NOMO-1 treated with dmso at 0.1 percent for 144 hours (cell line): Measurements from ENCODE around the gene ENHO.

Source experiments
- DNase-seq: peaks from one replicate; lab custom pipeline; 2025; ENCODE audit not compliant: unreplicated experiment; lab: John Stamatoyannopoulos, UW

Gene ENHO

DNA sequence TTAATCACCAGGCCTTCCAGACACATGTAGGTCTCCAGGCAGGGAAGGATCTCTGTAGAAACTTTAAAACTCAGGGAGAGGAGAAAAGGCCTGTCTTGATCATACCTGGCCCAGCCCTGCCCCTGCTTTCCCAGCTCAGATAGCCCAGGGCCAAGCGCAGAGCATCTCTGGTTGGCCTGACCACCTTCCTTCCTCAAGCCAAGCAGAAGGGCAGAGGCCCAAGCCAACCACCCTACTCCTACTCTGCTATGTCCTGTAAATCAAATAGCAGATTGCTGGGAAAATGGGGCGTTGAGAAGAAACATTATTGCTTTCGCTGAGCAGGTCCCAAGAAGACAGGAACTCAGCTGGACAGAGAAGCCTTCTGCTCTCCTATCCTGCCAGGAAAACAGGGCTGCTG is 14.3 kb downstream of the ENHO start:
- no peak for DNase-seq

DNA sequence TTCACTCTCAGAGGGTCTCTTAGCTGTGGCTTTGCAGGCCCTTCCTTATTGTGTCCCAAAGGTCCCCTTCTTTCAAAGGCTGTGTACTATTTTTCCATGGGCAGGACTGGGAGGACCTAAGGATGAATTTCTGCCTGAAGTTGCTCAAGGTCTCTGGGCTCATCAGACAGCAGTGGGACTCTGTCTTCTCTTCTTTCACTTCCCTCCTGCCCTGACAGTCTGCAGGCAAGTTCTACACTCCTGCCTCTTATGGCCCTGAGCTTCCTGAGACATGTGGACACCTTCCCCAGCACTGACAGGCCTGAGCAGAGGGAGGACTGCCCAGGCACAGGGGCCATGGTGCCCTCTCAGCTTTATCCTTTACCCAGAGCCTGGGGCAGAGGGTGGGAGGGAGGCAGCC is 14.8 kb downstream of the ENHO start:
- no peak for DNase-seq

DNA sequence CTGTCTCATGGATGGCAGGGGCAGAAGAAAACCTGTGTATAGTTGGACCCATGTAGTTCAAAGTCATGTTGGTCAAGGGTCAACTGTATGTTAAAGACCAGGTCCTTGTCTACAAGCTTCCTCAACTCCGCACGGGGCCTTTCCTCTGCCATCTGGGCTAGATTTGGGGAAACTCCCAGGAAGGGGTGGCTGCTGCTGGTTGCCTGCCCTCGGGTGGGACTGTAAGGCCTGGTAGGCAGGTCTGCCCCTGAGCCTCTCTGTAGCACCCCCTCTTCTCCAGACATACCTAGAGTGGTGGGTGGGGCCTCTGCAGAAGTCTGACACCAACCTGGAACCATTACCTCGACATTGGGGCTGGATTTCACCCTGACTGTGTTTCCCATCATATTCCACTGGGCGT is 15.2 kb downstream of the ENHO start:
- DNase-seq, result no peak

DNA sequence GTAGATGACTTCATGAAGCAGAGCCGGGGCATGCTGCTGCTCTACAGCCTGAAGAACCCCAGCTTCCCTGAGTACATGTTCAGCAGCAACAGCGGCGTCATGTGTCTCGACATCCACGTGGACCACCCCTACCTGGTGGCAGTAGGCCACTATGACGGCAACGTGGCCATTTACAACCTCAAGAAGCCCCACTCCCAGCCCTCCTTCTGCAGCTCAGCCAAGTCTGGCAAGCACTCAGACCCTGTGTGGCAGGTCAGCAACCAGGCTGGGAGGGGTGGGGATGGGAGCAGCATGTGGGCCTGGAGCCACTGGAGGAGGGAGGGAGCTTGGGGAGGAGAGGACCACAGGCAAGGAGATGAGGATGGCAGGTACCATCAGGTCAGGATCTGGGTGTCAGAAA is 16.2 kb downstream of the ENHO start:
- no peak for DNase-seq

DNA sequence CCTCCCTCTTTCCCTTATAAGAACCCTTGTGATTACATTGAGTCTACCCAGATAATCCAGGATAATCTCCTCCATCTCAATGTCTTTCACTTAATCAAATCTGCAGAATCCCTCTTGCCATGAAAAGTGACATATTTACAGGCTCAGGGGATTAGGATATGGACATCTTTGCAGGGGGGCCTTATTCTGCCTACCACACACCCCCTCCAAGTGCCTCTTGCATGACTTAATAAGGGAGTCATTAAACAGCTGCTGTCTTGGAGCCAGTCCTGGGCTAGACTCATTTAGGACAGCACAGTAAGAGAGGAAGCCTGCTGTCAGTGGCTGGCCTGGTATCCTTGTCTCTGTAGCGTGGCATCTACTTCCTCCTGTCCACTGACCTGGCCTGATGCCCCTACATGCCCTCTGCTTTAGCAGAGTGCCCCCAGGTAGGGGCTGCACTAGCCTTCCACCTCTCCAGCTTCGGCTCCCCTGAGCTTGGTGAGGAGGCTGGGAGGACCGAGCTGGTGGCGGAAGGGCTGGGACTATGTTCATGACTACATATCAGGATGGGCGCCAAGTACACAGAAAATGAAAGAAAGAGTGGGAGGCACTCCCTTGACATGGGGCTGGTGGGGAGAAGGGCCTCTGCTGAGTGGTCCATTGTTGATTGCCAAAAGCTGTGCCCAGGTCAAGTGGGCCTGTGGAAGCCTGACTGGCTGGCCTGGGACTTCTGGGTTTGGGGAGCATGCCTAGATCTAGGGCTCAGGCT is 17.2 kb downstream of the ENHO start:
- DNase-seq, result no peak

DNA sequence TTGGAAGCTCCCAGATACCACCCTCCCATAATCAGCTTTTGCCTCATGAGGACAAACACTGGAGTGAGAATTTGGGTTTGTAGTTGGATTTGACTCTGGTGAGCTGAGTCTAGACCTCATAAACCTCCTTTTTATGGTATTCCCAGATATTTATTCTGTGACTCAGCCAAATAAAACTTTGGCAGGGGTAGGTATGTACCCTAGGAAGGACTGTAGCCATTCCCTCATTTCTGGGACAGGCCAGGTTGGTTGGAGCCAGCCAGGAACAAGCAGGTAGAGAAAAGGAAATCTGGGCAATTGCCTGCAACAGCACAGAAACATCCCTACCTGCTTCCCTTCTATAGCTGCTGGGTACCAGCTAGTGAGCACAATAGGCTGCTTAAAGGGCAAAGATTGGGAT is 19.4 kb downstream of the ENHO start:
- no peak for DNase-seq

DNA sequence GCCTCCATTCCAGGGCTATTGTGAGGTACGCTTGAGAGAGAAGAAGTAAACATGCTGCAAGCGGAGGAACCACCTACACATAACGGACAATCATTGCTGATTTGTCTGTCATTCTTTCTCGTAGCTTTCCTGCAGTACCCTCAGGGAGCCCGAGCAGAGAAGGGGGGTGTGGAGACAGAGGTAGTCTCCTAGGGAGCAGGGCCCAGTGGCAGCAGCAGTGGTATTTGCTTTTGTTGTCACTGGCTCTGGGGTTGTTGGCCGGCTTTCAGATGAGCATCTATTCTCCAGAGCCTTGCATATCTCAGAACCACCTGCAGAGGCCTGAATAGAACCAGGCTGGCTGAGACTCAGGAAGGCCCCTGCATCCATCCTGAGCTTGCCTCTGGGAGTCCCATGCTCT is 19.9 kb downstream of the ENHO start:
- DNase-seq, result no peak

DNA sequence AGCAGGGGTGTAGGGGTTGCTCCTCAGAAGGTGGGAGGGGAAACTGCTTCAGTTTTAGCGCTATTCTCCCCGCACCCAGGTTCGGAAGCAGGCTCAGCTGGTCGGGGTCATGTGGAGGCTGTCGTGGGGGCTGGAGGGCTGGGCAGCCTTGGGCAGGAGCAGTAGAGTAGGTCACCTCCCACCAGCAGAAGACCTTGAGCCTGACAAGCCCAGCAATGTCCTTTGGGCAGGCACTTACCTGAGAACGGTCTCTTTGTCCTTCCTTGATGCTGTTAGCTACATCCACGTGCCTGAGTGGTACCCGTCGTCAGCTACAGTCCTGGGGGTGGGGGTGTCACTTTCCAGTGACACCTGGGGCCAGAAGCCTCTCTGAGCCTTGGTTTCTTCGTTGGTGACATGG is 20.3 kb downstream of the ENHO start:
- no peak for DNase-seq

DNA sequence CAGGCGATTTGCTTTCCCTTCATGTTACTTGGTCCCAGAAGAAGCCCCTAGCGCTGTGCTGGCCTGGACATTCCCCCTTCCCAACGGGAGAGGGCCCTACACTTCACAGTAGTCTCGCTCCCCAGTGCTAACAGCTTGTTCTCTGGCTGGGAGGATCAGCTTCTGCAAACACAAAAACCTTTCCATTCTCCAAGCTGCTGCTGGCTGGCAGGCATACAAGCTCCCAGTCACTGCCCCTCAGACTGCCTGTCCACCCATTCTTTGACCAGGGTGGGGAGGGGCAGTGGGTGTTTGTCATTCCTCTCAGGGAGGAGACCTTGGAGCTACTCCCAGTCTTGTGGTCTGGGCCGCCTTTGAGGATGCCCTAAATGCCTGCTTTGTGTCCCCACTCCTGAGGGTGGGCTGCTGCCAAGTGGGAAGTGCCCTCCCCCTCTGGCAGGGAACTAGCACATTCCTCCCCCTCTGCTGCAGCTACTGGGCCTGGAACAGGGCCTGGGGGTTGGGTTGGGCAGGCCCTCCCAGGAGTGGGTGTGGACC is 20.8 kb downstream of the ENHO start:
- no peak for DNase-seq

DNA sequence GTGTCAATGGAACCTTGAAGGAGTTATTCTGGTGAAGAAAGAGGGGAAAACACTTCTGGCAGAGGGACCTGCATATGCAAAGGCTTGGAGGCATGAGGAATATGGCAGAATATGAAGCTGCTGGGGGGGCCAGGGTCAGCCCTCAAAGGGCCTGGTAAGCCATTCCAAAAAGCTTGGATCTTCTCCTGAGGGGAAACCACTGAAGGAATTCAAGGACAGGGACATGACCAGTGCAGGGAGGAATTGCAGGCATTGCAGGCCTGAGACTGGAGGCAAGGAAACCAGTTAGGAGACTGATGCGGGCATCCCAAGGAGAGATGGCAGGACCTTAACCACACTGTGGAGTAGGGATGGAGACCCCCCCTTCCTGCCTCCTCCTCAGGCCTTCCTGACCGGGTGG is 21.4 kb downstream of the ENHO start:
- no peak for DNase-seq

DNA sequence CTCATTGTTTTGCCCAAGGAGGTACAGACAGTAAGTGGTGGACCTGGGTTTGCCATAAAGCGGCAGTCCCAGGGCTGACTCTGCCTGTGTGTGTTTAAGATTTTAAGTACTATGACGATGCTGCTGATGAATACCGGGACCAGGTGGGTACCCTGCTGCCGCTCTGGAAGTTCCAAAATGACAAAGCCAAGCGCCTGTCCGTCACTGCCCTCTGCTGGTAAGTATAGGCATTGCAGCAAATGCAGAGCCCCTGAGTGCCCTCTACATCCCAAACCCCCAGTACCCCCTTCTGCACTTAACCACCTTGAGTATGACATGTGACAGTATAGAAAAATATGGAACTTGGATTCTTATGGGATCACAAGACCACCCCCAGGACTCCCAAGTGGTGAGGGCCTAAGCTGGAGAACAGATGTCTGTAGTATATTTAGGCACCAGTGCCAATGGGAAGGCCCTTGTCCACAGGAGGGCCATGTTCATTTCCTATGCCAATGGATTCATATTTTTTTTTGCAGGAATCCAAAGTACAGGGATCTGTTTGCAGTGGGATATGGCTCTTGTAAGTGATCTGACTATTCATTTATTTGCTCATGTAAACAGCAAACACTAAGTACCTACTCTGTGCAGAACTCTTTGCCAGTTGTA is 22.0 kb downstream of the ENHO start:
- no peak for DNase-seq

DNA sequence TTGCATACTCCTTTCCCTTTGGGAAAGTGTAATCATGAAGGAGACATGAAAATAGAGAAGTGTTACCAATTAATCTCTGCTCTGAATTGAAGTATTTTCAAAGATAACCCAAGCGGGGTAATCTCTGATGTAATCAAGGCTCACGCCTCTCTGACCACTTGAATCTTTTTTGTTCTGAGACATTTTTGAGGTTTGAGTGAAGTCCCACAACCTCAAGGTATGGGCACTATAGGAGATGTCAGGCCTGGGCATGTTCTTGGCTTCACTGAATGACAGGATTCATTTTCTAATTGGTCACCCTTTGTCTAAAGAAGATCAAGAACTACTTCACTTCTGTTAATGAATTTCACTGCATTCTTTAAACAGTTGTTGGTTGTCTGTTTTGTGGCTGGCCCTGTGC is 23.7 kb downstream of the ENHO start:
- DNase-seq, result no peak

DNA sequence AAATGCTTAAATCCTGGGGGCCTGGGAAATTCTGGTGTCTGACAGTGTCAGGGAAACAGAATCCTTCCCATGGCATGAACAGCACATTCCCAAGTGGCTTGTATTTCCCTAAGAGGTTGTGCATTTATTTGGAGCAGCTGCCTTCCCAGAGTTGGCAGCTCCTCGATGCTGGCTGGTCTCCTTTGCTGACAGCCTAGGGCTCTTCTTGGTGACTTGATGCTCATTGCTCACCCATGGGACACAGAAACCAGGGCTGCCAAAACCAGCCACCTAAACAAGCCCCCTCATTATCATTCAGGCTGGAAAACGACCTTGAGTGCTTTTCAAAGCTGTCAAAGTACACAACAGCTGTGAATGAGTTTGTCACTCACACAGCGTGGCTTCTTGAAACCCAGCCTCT is 24.2 kb downstream of the ENHO start:
- no peak for DNase-seq

DNA sequence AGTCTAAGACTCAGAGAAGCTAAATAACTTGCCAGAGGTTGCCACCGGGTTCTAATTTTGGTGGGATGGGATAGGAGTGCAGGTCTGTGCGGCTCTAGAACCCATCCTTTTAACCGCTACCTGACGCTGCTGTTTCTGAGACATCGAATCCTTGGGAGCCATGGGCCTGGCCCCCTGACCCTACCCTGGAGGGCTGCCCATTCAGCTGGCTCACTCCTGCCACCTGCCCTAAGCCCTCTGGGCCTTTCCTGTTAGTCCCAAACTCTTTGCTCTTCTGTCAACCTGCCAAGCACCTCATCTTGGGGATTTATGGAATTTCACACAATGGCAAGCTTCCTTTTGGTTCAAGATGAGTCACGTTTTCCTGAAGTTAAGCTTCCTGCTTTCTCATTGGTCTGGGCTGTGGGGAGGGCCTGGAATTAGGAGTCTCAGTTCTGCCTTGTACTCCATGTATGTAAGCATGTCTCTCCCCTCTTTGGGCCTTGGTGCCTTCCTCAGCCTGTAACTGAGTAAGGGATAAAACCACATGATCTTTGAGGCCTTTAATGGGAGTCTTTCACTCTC is 26.6 kb downstream of the ENHO start:
- no peak for DNase-seq

DNA sequence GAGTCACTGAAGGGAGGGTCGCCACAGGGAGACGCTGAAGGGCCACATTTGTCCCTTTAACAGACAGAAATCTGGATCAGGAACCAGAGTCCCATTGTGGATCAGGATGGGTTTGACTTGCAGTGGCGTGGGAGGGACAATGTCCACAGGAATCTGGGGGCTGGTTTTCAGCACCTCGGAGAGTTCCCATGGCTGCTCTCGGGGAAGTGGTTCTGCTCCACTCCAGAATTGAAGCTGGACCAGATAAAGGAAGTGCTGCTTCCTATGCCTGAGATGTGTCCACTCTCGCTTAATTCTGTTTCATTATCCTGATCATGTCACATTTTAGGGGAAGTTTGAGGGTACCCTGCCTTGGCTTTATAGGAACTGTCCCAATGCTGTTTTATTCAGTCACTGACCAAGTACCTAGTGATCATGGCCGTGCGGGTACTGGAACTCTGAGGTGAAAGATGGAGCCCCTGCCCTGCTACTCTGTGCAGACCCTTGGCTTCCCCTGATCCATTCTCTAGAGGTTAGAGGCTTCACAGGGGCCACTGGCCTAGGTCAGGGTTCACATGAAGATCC is 28.7 kb downstream of the ENHO start:
- DNase-seq, result peak; percentile 36

DNA sequence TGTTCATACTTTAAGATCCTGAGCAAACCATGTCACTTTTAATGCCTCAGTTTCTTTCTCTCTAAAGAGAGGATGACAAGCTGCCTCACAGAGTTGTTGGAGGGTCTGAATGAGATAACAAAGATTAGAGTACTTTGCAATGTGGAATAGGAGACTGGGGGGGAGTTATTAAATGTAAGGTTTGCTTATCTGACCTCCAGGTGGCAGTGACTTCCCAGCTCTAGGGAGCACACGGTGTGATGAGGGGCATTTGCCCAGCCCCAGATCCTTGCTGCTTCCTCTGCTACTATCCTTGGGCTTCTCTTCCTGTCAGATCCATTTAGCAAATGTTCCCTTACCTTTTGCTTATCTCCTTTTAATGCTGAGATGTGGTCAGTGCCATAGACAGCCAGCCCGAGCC is 30.7 kb downstream of the ENHO start:
- no peak for DNase-seq

DNA sequence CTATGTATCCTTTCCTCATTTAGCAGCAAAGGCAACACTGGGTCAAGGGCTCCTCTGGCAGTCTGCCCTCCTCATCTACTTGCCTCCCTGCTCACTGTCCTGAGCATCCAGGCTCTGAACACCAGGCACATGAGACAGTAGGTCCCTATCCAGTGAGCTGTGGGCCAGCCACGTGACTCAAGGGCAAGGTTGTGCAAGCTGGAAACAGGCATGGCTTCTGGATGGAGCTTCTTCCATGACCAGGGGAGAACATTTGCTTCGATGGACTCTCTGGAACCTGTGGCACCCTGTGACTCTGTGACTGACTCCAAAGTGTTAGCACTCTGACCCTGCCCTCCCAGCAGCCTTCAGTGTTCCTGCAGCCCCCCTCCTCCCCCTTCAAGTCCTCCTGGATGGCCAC is 31.2 kb downstream of the ENHO start:
- no peak for DNase-seq

DNA sequence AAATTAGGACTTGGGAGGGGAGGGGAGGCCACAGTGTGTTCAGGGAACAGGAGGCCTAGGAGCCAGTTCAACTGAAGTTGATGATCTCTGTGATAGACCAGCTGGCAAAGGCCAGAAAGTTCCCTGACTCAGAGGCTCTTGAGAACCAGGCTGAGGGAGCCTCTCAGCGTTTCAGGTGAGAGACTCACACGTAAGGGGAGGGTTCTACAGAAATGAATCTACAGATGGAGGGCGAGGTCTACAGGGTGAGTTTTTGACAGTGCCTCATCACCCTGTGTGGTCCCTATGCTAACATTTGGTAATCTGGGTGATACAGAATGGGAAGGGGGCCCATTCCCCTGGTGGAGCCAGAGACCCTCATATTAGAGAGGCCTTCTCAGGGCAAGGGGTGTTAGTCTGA is 32.0 kb downstream of the ENHO start:
- no peak for DNase-seq

DNA sequence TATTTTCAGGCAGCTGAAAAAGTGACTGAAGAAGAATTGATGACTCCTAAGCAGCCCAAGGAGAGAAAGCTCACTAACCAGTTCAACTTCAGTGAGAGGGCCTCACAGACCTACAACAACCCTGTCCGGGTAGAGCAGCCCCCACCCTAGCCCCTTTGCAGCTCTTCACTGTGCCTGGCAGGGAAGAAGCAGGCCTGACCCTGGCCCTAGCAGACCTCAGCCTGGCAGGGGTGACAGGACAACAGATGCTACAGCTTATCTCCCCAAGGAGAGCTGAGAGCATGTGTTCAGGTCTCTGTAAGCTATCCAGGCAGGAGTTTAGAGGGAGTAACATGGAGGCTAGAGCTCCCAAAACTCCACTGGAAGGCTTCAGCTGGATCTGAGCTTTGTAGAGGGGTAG is 32.4 kb downstream of the ENHO start:
- no peak for DNase-seq

DNA sequence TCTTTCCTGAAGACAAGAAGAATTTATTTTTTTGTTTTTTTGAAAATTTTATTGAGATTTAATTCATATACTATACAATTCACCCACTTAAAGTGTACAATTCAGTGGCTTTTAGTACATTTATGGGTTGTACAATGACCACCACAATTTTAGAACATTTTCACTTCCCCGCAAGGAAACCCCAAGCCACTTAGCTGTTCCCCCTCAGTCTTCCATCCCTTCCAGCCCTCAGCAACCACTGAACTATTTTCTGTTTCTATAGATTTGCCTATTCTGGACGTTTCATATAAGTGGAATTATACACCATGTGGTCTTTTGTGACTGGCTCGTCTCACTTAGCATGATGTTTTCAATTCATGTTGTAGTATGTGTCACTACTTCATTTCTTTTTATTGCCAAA is 36.2 kb downstream of the ENHO start:
- no peak for DNase-seq

DNA sequence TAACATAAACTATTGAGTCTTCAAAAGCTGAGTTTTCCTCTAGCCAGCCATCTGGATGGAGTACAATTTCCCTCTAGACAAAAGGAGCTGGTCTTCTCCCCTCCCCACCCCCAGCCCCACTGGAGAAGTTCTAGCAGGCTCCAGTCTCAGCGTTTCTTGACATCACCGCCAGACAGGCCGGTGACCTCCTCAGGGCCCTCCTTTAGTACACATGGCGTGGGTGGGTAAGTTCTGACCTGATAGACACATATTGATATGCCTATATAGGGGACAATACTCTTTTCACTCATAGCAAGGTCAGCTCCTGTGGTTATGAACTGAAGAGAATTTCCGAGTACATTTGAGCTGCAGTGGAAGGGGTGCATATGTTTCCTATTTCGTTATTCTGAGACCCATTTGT is 37.0 kb downstream of the ENHO start:
- no peak for DNase-seq

DNA sequence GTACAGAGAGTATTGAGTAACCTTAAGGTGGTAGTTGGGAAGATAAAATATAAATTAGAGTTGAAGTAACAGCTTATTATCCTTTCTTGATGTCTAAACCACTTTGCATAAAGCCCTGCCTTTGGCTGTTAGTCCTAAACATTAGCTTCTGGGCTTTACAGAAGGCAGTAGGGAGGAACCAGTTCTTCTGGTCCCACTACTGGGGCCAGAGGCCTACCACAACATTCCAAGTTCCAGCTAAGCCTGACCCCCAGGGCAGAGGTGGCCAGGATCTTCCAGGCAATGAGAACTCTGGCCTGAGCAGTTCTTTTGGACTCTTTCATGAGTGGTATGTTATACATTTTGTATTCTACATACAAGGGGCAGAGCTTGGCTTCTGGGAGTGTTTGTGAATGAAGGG is 38.1 kb downstream of the ENHO start:
- DNase-seq, result no peak
